PFSK-1 (cell line): ENCODE measurements around the gene ATXN7L1.

ENCODE experiments used
- SIN3A ChIP-seq: IDR thresholded peaks from 2 replicates; pipeline ENCODE4 v1.6.1; 2012; ENCODE audit warnings: mild to moderate bottlenecking, low read length, moderate library complexity, borderline replicate concordance; ENCODE audit not compliant: insufficient read depth
- TF ChIP-seq, protein P1 (sequence below), 2 experiments: IDR thresholded peaks; 2 replicates each; pipeline versions ENCODE4 v1.6.1 to v1.8.0; 2011 to 2012; ENCODE audit warnings: low read depth in 2 of 2, low read length in 2 of 2, control low read depth in 1 of 2, inconsistent platforms in 1 of 2, mild to moderate bottlenecking in 1 of 2, moderate library complexity in 1 of 2; ENCODE audit not compliant: insufficient read depth in 1 of 2

DNA sequence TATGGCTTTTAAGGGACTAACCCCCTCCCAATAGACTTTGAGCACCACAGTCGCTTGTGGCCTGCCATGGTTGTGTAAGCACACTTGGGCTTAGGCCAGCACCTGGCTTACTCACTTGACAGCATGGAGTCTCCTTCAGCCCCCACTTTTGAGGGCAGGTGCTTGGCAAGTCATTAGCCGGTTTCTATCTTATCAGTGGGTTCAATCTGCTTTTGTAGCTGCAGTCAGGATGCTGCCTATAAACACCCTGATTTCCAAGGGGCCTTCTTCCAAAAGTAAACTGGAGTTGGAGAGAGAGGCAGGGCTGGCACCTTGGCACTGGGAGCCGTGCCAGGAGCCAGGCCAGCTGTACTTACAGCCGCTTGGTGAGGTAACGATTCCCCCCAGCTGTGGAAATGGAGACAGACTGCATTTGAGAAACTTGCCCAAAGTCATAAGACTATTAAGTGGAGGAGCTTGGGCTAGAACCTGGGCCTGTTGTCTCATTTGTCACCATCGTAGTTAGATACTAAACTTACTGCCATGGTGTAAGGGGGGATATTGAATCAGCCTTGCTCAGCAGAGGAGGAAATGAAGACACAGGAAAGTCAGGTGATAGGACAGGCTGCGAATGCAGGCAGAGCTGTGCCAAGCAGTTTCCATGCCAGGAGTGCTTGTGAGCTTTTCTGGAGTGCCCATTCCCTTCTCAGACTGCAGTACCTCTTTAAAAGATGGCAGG lies 202.9 kb downstream of the ATXN7L1 start:
- TF ChIP-seq SIN3A = no peak
- TF ChIP-seq, protein P1, sequence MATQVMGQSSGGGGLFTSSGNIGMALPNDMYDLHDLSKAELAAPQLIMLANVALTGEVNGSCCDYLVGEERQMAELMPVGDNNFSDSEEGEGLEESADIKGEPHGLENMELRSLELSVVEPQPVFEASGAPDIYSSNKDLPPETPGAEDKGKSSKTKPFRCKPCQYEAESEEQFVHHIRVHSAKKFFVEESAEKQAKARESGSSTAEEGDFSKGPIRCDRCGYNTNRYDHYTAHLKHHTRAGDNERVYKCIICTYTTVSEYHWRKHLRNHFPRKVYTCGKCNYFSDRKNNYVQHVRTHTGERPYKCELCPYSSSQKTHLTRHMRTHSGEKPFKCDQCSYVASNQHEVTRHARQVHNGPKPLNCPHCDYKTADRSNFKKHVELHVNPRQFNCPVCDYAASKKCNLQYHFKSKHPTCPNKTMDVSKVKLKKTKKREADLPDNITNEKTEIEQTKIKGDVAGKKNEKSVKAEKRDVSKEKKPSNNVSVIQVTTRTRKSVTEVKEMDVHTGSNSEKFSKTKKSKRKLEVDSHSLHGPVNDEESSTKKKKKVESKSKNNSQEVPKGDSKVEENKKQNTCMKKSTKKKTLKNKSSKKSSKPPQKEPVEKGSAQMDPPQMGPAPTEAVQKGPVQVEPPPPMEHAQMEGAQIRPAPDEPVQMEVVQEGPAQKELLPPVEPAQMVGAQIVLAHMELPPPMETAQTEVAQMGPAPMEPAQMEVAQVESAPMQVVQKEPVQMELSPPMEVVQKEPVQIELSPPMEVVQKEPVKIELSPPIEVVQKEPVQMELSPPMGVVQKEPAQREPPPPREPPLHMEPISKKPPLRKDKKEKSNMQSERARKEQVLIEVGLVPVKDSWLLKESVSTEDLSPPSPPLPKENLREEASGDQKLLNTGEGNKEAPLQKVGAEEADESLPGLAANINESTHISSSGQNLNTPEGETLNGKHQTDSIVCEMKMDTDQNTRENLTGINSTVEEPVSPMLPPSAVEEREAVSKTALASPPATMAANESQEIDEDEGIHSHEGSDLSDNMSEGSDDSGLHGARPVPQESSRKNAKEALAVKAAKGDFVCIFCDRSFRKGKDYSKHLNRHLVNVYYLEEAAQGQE (IDR thresholded peaks at IDR 0.05; ENCODE audit: insufficient read depth in 1 of 2, low read depth in 2 of 2, low read length in 2 of 2) = no peak
